Middle frontal gyrus (tissue), 1 donor: Measurements from ENCODE around the gene TRERF1.

ENCODE experiments used
- DNase-seq: peaks from one replicate; pipeline ENCODE4 v3.0.0-alpha.2; 2015; ENCODE audit warnings: low spot score; ENCODE audit errors: extremely low spot score

Gene TRERF1

DNA sequence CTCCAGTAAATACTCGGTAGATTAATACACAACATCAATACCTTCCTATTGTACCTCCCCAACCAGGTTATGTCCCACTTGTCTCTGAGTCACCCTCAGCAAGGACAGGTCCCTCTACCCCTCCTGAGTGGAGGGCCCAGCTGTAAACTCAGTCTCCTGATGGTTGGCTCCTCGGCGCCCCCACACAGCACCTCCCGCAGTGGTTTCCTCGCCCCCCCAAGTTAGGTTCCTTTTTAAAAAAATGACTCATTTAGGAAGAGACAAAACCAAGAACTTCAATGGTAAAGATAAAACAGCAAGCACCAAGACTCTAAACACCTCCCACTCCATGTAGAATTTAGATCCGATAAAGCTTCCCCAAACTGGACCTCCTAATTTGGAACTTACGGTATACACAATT, 83.5 kb downstream of the TRERF1 start:
- DNase-seq: peak; percentile 11

DNA sequence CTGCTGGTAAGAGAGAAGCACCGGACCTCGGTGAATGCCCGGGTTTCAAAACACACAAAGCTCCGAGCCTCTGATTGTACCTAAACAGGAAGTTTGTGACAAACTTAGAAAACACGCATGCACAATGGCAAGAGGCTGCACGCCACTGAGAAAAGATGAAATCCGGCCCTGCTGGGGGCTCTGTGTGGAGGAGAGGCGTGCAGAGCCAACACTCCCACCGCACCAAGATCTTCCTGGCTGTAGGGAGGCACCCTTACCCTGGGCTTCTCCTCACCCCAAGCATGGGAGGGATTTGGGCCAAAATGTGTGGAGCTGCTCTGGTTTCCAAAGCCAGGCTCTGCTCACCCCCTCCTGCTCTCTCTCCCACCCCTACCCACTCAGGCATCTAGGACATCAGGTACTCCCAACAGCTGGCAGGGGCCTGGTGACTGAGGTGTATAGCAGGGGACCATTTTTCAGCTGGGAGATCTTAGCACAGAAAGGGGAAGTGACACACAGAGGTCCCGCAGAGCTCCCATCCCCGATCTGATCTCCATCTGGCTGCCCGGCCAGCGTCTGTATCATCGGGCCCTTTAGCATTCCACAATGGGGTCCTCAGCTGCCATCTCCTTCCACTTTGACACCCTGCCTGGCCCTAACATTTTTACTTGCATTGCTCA, 84.2 kb downstream of the TRERF1 start:
- DNase-seq: no peak

DNA sequence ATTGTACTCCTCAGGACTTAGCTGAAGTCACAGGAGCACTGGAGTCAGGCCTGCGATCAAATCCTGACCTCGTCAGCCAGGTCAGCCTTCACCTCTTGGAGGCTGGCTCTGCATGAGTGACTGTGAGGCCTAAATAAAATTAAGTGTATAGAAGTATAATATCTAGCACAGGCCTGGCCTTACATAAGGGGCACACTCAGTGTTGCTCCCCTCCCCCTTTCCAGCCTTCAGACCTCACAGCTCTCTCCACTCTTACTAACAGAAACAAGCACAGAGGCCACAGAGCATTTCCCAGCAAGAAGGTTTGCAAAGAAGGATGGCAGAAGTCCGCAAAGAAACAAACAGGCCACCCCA, 84.8 kb downstream of the TRERF1 start:
- no peak for DNase-seq

DNA sequence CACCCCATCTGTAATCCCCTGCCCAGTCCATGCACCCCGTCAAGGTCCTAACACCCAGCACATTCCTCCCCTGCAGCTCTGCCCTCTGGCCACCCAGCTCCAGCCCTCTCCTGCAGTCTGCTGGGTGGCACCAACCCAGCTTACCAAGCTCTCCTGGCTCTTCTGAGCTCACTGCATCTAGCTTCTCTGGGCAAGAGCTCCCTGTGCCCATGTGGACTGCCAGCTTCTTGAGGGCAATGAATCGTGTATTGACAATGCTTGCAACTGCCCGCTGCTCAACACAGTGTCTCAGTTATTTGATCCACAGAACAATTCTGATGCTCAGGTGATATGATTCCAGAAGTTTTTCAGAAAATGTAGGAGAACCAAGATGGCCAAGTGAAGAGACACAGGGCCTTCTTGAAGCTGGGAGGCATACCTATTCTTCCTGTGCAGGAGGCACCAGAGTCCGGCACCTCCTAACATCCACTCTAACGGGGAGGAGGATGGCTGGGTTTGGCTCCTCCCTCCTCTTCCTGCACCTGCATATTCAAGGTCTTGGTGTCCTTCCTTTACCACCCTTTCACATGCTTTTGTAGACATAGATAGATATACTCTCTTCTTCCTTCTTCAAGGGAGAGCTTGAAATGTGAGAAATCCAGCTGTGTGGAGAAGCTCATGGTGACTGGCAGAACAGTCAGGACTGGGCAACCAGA, 85.6 kb downstream of the TRERF1 start:
- no peak for DNase-seq

DNA sequence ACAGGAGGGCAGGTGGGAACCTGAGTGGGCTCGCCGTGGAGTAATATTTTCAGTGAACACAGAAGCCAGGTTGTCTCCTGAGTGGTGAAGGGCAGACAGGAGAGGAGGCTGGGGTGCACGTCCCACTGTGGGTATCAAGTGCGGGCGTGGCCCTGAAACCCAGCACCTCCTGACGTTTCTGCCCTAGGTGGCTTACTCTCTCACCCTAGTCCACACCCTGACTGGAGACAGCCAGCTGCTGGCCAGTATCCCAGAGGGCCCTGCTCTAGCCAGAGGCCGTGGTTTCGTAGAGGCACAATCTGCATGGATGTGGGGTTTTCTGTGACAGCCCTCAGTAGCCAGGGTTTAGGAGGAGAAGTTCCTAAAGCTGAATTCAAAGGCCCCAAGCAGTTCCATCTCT, 86.7 kb downstream of the TRERF1 start:
- no peak for DNase-seq

DNA sequence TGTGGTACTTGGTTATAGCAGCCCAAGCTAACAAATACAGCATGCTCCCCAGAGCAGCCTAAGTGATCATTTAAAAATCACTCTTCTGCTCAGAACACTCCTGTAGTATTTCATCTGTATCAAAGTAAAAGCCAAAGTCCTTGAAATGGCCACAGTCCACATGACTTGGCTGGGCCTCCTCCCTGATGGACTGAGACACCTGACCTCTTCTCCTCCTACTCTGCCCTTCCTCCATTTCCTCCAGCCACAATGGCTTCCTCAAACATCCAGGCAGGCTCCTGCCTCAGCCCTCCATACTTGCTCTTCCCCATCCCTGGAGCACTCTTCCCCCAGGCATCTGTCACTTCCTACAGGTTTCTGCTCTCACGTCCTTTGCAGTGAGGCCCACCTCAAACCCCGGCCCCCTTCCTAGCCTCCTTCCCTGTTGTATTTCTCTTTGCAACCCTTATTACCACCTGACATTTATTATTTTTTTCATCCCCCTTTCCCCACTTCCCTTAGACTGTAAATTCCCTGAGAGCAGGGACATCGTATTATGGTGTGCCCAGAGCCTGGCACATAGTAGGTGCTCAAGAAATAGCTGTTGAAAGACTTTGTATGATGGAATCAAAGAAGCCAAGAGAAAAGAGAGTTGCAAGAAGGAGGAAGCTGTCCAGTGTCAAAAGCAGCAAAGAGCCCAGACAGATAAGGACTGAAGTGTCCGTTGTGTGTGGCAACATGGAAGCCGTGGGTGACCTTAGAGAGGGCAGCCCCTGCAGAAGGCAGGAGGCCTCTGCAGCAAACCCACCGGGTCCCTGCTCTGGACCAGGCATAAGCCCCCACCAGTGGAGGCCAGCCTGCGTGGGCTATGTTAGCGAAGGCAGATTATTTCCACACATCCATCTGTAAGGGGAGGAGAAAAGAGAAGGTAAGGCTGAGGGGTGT, 87.5 kb downstream of the TRERF1 start:
- no peak for DNase-seq

DNA sequence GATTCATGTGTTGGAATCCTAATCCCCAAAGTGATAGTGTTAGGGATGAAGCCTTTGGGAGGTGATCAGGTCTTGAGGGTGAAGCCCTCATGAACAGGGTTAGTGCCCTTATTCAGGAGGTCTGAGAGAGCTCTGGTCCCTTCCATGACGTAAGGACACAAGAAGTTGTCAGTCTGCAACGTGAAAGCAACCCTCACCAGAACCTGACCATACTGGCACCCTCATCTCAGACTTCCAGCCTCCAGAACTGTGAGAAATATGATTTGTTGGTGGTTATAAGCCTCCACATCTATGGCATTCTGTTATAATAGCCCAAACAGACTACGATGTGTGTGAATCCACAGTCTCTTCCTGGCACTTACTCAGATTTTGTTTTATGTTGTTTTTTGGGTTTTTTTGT, 90.7 kb downstream of the TRERF1 start:
- DNase-seq: no peak

DNA sequence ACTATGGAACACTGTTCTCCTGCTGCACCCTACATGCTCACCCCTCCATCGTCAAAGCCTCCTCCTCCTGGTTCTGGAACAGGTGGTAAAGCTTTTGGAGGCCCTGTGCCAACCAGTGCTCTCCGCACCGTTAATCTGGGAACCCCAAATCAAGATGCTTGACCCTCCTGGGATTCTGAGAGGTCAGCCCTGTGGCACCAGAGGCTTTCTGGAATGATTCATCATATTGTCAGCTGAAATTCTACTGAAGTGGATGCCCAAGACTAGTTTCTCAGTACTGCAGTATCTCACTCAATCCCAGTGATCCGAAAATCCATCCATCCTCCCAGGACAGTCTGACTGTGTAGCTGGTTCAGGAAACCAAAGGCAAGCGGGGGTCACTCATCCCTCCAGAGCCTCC, 92.7 kb downstream of the TRERF1 start:
- no peak for DNase-seq

DNA sequence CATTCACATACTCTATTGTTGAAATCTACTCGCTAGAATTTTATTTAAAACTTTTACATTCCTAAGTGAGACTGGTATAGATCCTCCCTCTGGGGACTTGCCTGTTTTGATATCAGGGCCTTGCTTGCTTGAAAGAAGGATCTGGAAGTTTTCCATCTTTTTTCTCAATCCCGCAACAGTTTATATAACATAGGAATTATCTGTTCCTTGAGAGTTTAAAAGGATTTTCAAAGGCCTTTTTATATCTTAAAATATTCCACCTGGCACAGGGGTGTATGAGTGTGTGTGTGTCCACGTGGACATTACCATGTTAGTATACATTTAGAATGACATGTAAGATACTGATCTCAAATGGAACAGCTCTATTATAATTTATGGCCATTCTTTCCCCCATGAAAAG, 96.3 kb downstream of the TRERF1 start:
- no peak for DNase-seq

DNA sequence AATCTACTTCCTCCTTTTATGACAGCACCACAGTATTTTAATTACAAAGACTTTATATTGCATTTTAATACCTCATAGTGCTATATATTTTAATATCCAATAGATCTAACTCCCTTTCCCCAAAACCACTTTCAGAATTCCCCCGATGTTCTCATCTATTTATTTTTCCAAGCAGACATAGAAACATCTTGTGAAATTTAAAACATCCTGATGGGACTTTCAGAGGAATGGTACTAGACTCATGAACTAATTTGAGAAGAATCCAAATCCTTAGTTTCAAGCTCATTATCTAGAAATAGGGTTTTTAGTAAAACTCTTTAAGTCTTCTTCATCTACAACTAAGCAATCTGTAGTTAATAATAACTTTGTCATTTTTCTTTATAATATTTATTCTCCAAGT, 97.0 kb downstream of the TRERF1 start:
- no peak for DNase-seq

DNA sequence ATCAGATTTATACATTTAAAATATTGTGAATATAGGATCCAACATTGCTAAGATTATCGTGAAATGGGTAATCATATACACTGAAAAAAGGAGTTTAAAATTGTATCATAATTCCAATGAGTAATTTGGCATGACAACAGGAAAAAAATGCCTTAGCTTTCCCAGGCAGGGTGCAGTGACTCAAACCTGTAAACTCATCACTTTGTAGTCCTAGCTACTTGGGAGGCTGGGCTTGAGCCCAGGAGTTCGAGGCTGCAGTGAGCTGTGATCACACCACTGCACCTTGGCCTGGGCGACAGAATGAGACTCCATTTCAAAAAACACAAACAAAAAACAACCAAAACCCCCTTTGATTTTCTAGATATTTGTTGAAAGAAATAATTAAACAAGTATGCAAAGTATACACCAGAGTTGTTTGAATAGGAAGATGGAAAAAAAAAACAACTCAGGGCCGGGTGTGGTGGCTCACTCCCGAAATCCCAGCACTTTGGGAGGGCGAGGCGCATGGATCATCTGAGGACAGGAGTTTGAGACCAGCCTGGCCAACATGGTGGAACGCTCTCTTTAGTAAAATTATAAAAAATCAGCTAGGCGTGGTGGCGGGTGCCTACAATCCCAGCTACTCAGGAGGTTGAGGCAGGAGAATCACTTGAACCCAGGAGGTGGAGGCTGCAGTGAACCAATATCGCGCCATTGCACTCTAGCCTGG, 98.7 kb downstream of the TRERF1 start:
- DNase-seq: no peak

DNA sequence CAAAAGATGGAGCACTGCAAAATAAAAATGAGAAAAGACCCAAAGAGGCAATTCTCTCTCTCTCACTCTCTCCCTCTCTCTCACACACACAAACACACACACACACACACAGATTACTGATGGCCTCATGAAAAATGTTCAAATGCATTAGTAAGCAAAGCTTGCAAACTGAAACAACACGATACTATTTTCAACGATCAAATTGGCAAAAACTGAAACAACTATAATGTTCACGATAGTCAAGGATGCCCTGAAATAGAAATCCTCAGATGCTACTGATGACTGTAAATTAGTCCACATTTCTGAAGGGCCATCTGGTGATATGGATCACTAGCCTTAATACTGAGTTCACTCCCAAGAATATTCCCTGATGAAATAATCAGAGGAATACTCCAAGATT, 100.8 kb downstream of the TRERF1 start:
- DNase-seq: no peak

DNA sequence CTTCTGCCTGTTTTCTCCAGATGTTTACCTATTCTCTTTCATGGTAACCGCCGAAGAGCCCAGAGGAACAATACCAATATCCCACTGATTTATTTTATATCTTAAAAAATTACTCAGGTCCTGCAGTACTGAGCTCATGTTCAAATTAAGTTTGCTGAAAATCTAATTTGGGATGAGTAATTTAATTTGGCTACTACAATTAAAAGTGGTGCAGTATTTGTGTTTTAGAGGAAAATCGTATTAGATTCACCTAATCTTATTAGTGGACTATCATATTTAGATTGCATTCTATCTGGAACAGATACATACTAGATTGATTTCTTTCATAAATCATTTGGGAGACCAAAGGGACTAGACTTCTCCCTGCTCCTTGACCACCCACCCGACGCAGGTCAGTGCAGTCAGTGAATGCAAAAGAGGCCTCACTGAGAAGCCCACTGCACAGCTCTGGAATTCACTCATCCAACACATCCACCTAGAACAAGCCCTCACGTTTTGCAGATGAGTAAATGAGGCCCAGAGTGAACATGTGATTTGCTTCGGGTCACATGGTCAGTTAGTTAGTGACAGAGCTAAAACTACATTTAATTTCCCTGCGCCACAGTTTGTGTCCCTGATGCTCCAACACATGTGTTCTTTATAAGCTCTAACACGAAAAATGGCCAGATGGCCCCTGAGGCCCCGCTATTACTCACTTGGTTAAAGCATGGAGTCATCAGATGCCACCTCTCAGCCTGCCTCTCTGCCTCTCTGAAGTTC, 101.8 kb downstream of the TRERF1 start:
- no peak for DNase-seq

DNA sequence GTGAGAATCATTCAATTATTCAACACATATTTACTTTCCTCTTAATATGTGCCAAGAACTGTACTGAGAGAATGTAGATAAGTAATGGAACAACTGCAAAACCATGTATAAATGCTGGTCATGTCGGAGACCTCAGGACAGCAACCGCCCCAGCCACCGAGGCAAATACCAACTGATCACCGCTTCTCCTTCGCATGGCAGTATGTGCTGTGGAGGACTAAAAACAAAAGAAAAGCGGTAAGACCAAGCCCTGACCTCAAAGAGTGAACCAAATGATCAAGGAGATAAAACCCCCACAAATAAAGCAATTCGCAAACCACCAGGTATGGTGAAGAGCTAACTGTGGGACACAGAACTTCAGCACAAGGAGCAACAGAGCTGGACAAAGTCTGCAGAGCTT, 104.3 kb downstream of the TRERF1 start:
- no peak for DNase-seq

DNA sequence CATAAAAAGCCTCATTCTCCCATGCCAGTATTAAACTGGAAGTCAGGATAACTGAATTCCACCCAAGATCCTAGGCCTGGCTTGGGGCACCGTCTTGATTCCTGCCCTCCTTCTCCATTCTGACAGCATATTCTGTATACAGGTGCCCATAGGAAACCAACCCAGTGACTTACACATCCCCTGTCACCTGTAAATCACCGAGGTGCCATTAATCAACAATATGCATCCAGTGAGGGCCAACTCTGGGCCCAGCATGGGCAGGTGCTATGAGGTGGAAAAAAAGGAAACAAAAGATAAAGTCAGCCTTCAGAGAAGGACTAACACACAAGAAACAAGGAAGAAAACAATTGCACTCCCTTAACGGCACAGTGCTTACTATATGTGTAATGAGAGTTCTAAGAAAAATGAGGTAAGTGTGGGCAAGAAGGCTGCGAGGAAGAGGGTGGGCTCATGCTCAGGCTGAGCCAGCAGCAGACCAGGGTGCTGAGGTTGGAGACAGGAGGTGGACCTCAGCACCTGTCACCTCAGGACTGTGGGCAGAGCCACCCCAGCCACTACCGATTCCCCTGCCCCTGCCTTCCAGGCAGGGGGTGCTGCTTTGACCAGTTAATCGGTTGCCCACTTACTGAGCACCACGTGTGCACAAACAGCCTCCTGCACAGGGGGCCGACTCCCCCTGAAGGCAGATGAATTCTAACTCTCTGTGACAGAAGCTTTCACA, 105.9 kb downstream of the TRERF1 start:
- no peak for DNase-seq

DNA sequence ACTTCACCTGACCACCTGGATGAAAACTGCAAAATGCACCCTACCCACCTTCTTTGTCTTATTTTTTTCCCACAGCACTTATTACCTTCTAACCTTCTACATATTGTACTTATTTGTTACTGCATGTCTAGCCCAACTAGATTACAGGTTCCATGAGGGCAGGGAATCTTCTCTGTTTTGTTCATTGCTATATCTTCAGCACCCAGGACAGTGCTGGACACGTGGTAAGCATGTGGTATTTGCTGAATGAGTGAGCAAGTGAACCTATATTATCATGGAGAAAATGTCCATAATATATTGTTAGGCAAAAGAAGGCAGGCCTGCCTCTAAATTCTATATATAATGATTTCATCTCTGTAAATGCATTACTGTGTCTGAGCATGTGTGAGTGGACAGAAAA, 107.0 kb downstream of the TRERF1 start:
- no peak for DNase-seq

DNA sequence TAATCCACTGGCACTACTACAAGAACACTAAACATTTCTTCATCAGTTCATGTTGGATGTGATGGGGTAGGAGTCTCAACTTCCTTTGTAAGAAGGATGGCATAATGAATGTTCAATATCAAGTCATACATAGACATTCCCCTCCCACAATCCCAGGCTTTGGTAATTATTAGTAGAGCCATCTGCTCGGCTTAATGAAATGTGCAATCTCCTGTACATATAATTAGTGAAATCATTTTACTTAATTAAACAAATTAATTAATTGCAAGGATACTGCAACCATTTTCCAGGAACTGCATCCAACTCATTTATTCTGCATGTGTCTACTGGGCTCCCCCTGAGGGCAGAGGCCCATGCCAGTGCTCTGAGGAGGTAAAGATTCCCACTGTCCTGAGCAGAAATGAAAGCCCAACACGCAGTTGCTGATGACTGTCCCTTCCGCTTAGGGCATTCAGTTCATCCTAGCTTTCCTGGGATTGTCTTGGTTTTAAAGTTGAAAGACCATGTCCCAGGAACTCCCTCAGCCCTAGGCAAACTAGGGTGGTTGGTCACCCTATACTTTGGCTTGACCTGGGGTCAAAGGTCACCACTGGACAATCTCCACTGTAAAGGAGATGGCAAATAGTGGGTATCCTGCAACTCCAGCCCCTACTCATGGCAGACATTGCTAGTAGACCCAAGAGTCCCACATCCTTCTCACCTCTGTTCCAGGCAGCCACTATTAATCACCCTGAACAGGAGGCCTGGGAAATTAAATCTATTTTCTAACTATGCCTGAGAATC, 109.8 kb downstream of the TRERF1 start:
- no peak for DNase-seq

DNA sequence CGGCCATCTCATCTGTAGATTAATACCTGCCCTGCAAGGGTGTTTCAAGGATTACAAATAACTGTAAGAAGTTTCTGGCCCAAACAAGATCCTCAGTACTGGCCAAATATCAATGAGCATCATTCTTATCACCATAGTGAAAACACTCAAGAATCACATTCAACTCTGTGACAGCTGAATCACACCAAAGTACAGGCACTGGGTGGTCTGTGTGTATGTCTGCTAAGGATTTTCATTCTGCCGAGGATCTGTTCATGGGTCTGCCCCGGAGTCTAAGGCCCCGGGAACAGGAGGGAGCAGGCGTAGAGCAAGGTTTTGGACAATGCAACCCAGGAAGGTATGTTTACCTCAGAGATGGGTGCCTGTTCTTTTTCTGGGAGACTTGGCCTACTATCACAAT, 110.5 kb downstream of the TRERF1 start:
- DNase-seq: no peak

DNA sequence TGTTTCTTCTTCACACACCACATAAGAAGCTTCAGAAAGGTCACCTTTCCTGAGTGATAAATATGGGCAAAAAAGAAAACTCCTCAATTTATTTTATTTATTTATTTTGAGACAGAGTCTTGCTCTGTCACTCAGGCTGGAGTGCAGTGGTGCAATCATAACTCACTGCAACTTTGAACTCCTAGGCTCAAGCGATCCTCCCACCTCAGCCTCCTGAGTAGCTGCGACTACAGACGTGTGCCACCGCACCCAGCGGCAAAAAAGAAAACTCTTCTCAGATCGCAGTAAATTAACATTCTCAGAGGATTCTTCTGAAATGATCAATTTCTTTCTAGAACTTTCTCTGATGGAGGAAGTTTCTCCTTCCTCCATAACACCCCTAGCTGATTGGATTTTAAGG, 111.2 kb downstream of the TRERF1 start:
- no peak for DNase-seq

DNA sequence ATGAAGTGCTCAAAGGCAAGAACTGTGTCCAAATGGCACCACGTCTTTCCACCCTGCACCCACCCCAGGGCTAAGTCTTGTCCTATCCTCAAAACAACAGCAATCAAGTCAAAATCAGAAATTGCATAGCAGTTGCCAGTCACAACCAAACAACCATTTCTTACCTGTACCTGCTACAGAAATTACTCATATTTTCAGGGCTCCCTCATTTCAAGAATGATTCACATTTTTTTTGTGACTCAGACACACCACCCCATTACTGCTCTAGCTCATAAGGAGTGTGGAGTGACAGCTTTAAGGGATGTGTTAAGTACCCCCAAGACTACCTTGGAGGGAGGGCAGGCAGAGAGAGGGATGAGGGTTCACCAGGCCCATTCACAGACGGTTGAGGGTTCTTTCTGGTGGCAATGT, 111.7 kb downstream of the TRERF1 start:
- DNase-seq: no peak
